ENCODE results near the gene RERE.

The RERE gene

GRCh38 chr1:8416881-8417280 is 400.6 kb downstream of the RERE start:
- DNase-seq: no peak

GRCh38 chr1:8415526-8416278 is 401.7 kb downstream of the RERE start:
- DNase-seq: no peak

- DNase-seq: no peak
These were observed 405.1 kb downstream of the RERE start for GRCh38 chr1:8412183-8412831.

- DNase-seq: no peak
These were observed 405.6 kb downstream of the RERE start for GRCh38 chr1:8411803-8412182.

- no peak for DNase-seq
These were observed 406.6 kb downstream of the RERE start for GRCh38 chr1:8410791-8411190.

GRCh38 chr1:8409606-8410005 is 407.8 kb downstream of the RERE start:
- DNase-seq: no peak

GRCh38 chr1:8409106-8409505 is 408.3 kb downstream of the RERE start:
- DNase-seq: no peak

DNA sequence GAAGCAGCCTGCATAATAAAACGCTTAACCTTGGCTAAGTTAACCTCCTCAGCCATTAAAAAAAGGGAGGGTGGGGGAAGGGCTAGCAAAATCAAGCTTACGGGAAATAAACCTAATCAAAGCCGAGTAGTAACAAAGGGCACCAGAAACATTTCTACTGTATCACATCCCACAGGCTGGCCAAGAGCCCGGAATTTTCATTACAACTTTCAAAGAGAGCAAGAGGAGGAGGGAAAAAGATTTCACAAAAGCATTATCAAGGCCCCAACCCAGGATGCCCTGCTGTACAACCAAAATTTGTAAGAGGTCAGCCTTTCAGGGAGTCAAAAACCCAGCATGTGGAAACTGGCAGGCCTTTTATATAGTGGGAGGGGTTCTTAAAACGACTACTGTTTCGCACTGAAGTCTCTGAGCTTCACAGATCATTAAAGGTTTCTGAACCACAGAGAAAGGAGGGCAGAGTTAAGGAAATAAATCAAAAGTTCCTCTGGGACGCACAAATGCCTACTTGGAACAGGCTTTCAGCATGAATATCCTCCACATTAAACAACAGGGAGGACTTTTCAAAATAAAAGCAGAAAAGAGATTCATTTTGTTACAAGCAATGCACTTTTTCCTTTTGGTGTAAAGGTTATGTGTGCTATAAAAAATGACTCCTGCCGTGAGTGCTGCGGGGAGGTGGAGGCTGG is 409.1 kb downstream of the RERE start:
- DNase-seq: no peak

DNA sequence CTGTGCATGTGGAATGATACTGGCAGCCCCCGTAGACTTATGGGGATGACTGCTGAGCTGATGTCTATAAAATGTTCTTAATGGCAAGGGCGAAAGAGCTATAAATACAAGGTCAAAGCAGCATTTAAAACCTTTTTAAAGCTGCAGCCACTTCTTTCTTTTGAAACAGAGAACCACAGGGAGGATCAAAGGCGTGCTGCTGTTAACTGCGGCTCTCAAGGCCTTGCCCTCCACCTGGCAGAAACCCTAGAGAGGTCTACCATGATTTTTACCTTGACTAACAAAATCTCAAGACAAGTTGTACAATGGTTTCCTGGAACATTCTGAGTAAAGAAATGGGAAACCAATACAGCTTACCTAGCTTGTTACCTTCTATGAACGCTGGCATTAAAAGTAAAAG is 409.8 kb downstream of the RERE start:
- DNase-seq: no peak

- DNase-seq: no peak
These were observed 410.5 kb downstream of the RERE start for GRCh38 chr1:8406960-8407359.

- no peak for DNase-seq
These were observed 411.4 kb downstream of the RERE start for GRCh38 chr1:8406011-8406410.

- no peak for DNase-seq
These were observed 412.7 kb downstream of the RERE start for GRCh38 chr1:8404460-8405370.

DNA sequence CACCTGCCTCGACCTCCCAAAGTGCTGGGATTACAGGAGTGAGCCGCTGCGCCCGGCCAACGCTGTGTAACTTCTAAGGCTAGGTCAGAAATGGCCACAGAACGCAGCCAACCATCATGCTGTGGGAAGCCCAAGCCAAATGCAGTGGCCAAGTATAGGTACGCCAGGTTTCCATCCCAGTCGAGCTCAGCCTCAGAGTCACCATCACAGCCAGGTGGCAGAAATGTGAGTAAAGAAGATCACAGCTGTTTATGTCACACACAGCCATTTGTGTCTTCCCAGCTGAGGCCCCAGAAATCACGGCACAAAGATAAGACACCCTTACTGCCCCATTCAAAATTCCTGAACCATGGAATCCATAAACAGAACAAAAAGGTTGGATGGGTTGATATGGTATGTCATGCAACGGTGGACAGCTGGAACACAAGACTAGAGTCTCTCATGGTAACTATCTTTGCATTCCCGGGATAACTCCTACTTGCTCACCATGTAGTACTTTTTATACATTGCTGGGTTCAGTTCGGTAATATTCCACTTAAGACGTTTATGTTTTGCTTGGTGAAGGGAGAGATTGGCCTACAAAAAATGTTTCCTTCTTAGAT is 415.2 kb downstream of the RERE start:
- DNase-seq: no peak

DNA sequence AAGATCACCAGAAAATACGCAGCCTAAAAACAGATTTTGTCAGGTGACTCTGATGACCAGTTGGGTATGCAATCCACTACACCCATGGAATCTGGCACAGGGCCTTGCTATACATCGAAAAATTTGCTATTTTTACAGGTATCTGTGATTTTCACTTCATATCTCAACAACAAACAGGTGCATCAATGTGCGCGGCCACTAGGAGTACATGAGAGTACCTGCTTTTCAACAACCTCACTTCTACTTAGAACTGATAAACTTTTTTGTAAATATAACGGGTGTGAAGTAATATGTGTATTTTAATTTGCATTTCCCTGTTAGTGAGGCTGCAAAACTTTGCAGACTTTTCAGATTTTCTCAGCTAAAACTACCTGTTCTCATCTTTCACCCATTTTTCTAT is 418.8 kb downstream of the RERE start:
- no peak for DNase-seq

DNA sequence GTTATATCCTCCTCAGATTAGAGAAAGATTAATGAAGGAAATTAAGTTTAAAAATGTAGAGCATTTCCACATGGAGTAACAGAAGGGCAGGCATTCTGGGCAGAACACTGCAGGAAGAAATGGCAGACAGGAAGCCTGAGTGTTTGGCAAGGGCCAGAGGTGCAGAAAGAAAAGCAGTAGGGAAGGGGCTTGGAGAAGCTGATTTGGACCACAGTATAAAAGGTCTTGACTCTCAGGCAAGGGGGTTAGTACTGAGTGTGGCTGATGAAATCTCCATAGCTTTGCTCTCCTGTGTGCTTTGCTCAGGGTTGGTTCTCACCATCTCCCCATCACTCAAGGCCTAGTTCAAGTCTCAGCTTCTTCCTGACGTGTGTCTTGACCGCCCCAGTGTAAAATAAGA is 419.4 kb downstream of the RERE start:
- DNase-seq: no peak

DNA sequence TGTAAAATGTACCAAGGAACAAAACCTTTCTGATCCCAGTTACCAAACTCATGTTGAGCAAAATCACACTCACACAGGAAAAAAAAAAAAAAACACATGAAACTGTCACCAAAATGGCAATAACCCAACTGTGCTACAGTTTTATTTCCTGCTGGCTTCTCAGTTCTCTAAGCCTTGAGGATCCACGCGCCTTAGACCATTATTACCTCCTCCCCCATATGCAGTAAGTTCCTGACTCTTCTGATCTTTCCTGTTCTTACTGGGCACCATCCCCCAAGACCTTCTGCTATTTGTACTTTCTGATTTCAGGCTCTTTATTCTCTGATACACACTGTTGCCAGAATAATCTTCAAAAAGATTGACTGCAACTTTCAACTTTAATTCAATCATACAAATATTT is 419.9 kb downstream of the RERE start:
- DNase-seq: no peak

DNA sequence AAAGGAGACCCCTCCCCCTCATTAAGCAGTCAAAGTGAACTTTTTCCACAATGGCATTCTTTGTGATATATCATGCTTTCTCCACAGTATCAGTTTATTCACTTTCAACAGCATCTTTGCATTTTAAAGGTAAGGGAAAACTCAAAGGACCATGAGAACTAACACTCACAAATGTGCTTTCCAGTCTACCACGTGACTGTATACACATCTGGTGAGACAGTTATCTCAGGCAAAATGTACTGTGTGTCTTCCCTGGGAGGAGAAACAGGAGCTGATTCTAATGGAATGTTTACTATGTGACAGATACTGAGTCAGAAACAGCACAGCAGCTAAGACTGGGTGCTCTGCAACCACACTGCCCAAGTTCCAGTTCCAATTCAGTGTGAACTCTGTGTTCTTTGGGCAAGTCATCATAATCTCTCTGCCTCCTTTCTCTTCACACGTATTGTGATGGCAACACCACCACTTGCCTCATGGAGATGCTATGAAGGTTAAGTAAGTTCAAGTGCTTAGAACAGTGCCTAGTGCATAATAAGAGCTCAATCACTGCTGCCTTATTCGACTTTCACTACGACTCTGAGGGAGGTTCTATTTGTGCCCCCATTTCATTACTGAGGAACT is 420.5 kb downstream of the RERE start:
- DNase-seq: no peak

DNA sequence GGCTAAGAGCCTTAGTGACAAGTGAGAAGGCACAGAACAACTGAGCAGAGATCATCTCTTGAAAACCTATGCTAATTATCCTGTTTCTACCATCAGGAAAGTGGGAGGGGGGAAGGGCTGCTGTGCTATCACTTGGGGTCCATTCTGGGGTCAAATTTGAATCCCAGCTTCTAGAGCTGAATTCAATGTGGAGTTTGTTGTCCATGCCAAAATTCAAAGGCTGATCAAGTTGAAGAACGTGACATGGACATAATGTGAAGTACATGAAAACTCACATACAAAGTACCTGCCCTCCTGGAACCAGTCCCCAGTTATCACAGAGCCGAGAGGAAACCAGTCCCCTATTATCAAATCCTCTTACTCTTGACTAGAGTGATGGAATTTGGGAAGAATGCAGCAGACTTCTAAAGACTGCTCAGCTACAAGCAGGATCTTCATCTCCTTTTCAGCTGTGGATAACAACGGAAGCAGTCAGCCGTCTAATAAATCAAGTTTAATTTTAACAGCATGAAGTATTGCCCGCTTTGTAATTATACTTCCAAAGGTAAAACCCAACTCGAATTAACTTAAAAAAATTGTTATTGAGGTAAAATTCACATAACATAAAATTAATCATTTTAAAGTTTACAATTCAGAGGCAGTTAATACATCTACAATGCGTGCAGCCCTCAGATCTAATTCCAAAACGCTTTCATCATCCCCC is 421.2 kb downstream of the RERE start:
- DNase-seq: no peak

DNA sequence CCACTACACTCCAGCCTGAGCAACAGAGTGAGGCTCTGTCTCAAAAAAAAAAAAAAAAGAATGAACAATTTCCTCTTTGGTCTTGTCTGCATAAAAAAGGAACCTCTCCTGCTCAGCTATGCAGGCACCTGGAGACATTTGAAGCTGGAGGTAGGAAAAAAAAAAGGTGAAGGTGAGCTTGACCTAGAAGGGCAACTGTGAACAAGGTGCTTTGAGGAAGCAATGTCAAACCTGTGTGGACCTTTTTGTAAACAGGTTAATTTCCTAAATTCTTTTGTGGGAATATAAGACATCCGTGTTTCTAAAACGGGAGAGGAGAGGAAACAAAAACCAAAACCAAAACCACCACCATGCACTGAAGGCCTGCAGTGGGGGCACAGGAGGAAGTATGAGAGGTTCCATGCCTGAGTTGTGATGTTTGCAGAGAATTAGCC is 422.0 kb downstream of the RERE start:
- DNase-seq: no peak

DNA sequence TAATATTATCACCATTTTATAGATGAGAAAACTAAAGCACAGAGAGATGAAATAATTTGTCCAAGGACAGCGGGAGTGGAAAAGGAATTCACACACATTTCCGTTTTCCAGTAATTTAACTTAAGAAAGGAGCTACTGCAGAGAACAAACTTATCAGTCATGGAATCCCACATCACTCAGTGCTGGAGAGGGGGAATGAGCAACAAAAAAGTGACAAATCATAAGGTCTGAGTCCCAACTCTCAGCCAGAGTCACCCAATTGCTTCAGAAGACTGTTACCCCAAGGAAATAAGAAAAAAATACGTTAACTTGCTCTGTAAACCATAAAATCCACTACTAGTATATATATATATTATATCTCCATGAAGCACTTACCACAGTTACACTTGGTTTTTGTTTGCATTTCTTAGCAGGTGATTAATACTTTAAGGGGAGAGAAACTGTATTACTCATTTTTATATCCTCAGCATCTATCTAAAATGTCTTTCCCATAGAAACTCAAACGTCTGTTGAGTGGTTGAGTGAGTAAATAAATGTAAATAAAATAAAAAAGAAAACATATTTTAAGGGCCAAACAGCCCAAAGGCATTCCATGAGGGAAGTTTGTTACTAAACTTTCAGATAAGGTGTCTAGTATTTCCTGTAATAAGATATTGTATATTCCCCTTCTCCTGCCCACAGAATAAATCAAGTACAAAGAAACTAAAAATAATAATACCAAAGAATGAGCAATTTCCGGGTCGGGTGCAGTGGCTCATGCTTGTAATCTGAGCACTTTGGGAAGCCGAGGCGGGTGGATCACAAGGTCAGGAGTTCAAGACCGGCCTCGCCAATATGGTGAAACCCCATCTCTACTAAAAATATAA is 422.8 kb downstream of the RERE start:
- DNase-seq: no peak

DNA sequence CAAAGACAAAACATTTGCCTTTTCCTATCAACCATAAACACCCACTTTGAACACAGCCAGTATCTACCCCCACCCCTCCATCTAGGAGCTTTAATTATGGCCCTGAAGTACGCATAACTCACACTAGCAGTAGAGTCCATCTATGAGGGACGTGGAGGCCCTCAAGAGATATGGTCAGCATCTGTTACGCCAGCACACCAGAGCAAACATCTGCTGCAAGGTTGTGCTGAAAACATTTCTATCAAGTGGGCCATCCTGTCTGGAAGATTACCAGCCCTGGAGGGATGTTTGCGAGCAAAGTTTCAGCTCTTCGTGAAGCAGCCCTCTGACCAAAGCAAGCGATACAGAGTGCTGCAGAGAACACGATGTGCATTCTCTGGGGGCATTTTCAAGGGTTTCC is 424.9 kb downstream of the RERE start:
- DNase-seq: no peak

Data from NCI-H774 (cell line).